GM10266 (cell line): ENCODE data around the gene RINT1.

Experiments
- DNase-seq: peaks from one replicate; pipeline ENCODE4 v3.0.0; 2012; ENCODE audit errors: extremely low spot score
- CTCF ChIP-seq: IDR thresholded peaks from 2 replicates; pipeline ENCODE4 v1.5.1; 2012; ENCODE audit warnings: mild to moderate bottlenecking, low read depth; ENCODE audit not compliant: control insufficient read depth, insufficient read depth; ENCODE audit errors: missing control alignments

Gene RINT1

GRCh38 chr7:105559926-105560325, 27.9 kb downstream of the RINT1 start:
- no peak for DNase-seq
- no peak for TF ChIP-seq CTCF

GRCh38 chr7:105565190-105565589, 33.2 kb downstream of the RINT1 start:
- DNase-seq: no peak
- TF ChIP-seq CTCF: no peak

- no peak for TF ChIP-seq CTCF
These were observed 35.0 kb downstream of the RINT1 start for GRCh38 chr7:105567024-105567423.

GRCh38 chr7:105567821-105568220, 35.8 kb downstream of the RINT1 start:
- no peak for TF ChIP-seq CTCF
- no peak for DNase-seq

More at GRCh38 chr7:105567024-105567423, 35.0 kb downstream of the RINT1 start:
- DNase-seq: no peak

GRCh38 chr7:105571891-105572290, 39.9 kb downstream of the RINT1 start:
- DNase-seq: no peak
- no peak for TF ChIP-seq CTCF

- DNase-seq: no peak
- TF ChIP-seq CTCF: no peak
These were observed 45.2 kb downstream of the RINT1 start for GRCh38 chr7:105577251-105577650.

GRCh38 chr7:105578496-105578895, 46.5 kb downstream of the RINT1 start:
- TF ChIP-seq CTCF: no peak
- DNase-seq: no peak
